Upper lobe of left lung (tissue), 4 donors: Measurements from ENCODE around the gene TACC2.

Experiments
- CTCF ChIP-seq, 6 experiments: fragments of 450-650 bp in 4 of 6; fragments of 200-600 bp in 2 of 6; sonication (generic) in 2 of 6; IDR thresholded peaks; one replicate each; pipeline ENCODE4 v1.5.1; 2016 to 2019; ENCODE audit warnings: antibody characterized with exemption in 6 of 6
- POLR2A ChIP-seq, 4 donors: fragments of 450-650 bp; IDR thresholded peaks; one replicate each; pipeline ENCODE4 v1.5.1; 2016 to 2017; ENCODE audit warnings: antibody characterized with exemption in 4 of 4, mild to moderate bottlenecking in 2 of 4
- POLR2AphosphoS5 ChIP-seq, 2 donors: sonication (generic); formaldehyde crosslinking; IDR thresholded peaks; one replicate each; pipeline ENCODE4 v1.5.1; 2017; ENCODE audit warnings: antibody characterized with exemption in 2 of 2

- TF ChIP-seq POLR2A (IDR thresholded peaks at IDR 0.05): no peak
- TF ChIP-seq CTCF (IDR thresholded peaks at IDR 0.05): no peak
- TF ChIP-seq POLR2AphosphoS5 (IDR thresholded peaks at IDR 0.05): no peak
These were observed 236.4 kb downstream of the TACC2 start for GRCh38 chr10:122225330-122225729.
